Natural killer cell treated with Interleukin-12 subunit alpha and Interleukin-12 subunit beta and Interleukin-15 and Interleukin-18, amount 100 ng/mL, for 72 hours (primary cell): Measurements from ENCODE around the gene TMEM209. TPM values are rescaled to one million over a fixed set of nuclear protein-coding genes. Genes with fewer than 3 reads are reported as not detected.
A peak's percentile ranks its signal among the peaks of the same experiment; 100 is the strongest.

Experiments
- ATAC-seq, 2 donors: fragments of 150-1000 bp; cut with Tn5 transposase in 1 of 2; sonication (Bioruptor Pico), chemical (Tn5 transposase) in 1 of 2; 2 replicates each; pipeline ENCODE4 v1.10.0; 2021
- DNase-seq: peaks from one replicate; pipeline ENCODE4 v3.0.0; 2022; ENCODE audit warnings: low spot score
- H3K27ac Mint-ChIP-seq, 2 donors: 1 replicate in 1 of 2; 2 replicates in 1 of 2; pipeline ENCODE4 v1.8.0; 2022; ENCODE audit warnings: mixed read lengths in 2 of 2, mild to moderate bottlenecking in 1 of 2, moderate library complexity in 1 of 2
- H3K27me3 Mint-ChIP-seq, 2 donors: 1 replicate in 1 of 2; 2 replicates in 1 of 2; pipeline ENCODE4 v1.8.0; 2022; ENCODE audit warnings: mixed read lengths in 2 of 2
- H3K36me3 Mint-ChIP-seq: one replicate; pipeline ENCODE4 v1.8.0; 2022; ENCODE audit warnings: mixed read lengths
- H3K4me1 Mint-ChIP-seq, 2 donors: 1 replicate in 1 of 2; 2 replicates in 1 of 2; pipeline ENCODE4 v1.8.0; 2022; ENCODE audit warnings: low read depth in 2 of 2, mixed read lengths in 2 of 2, mild to moderate bottlenecking in 1 of 2
- H3K4me3 Mint-ChIP-seq: one replicate; pipeline ENCODE4 v1.8.0; 2022; ENCODE audit warnings: mixed read lengths
- H3K9me3 Mint-ChIP-seq: 2 replicates; pipeline ENCODE4 v1.8.0; 2022; ENCODE audit warnings: mixed read lengths
- total RNA-seq, 2 donors: library from RNA; stranded (reverse); gene quantifications; one replicate each; pipeline ENCODE4 v1.2.3, GENCODE V29; 2022

TMEM209 gene
- total RNA-seq, 2 donors from 2014 or later, result 39.4 to 43.9 TPM

GRCh38 chr7:130142654-130143333, 62.4 kb downstream of the TMEM209 start:
- Mint-ChIP-seq H3K27me3 (peaks cover 0 to 9% of the 10 kb centered on the region in 2 donors), H3K4me1 (peaks cover 6 to 21% of the 10 kb centered on the region in 2 donors), H3K27ac (no peak overlapping the region), H3K4me3 (no peak overlapping the region), H3K36me3 (peaks cover 6% of the 10 kb centered on the region), H3K9me3 (no peaks in the 10 kb centered on the region)
- no peak for ATAC-seq
- DNase-seq, result no peak

- Mint-ChIP-seq H3K9me3 (no peaks in the 10 kb centered on the region), H3K4me3 (no peak overlapping the region), H3K27me3 (peaks cover 0 to 9% of the 10 kb centered on the region in 2 donors), H3K27ac (no peak overlapping the region), H3K4me1 (peaks cover 6 to 21% of the 10 kb centered on the region in 2 donors), H3K36me3 (peaks cover 6% of the 10 kb centered on the region)
- DNase-seq (no peak), ATAC-seq (no peak)
These were observed 63.1 kb downstream of the TMEM209 start for GRCh38 chr7:130141884-130142653.

GRCh38 chr7:130141161-130141883, 63.9 kb downstream of the TMEM209 start:
- Mint-ChIP-seq H3K4me1 (peaks cover 6 to 24% of the 10 kb centered on the region in 2 donors), H3K27me3 (peaks cover 0 to 9% of the 10 kb centered on the region in 2 donors), H3K36me3 (peaks cover 6% of the 10 kb centered on the region), H3K9me3 (no peaks in the 10 kb centered on the region), H3K27ac (no peak overlapping the region), H3K4me3 (peak overlapping the region; percentile 39)
- no peak for DNase-seq
- ATAC-seq, result peak; percentile 35 to 48

- no peaks in the 10 kb centered on the region for H3K9me3 Mint-ChIP-seq
- ATAC-seq (no peak), DNase-seq (no peak)
- H3K4me3 Mint-ChIP-seq, result peak overlapping the region; percentile 39
- H3K36me3 Mint-ChIP-seq, result peaks cover 11% of the 10 kb centered on the region
- peaks cover 0 to 9% of the 10 kb centered on the region in 2 donors for H3K27me3 Mint-ChIP-seq
- no peak overlapping the region for H3K27ac Mint-ChIP-seq
- peaks cover 9 to 27% of the 10 kb centered on the region in 2 donors for H3K4me1 Mint-ChIP-seq
These were observed 64.5 kb downstream of the TMEM209 start for GRCh38 chr7:130140551-130141160.

GRCh38 chr7:130139193-130139960, 65.8 kb downstream of the TMEM209 start:
- ATAC-seq, result no peak
- Mint-ChIP-seq H3K9me3 (no peaks in the 10 kb centered on the region), H3K36me3 (peaks cover 12% of the 10 kb centered on the region), H3K27ac (no peak overlapping the region), H3K4me3 (no peak overlapping the region), H3K27me3 (peaks cover 0 to 9% of the 10 kb centered on the region in 2 donors), H3K4me1 (peaks cover 9 to 19% of the 10 kb centered on the region in 2 donors)
- no peak for DNase-seq

- DNase-seq, result no peak
- Mint-ChIP-seq H3K4me1 (peaks cover 9 to 16% of the 10 kb centered on the region in 2 donors), H3K4me3 (no peak overlapping the region)
These were observed 68.0 kb downstream of the TMEM209 start for GRCh38 chr7:130137207-130137606.

GRCh38 chr7:130136579-130137167, 68.5 kb downstream of the TMEM209 start:
- no peak for DNase-seq

More at GRCh38 chr7:130137207-130137606, 68.0 kb downstream of the TMEM209 start:
- H3K9me3 Mint-ChIP-seq, result no peaks in the 10 kb centered on the region
- no peak overlapping the region for H3K27ac Mint-ChIP-seq
- ATAC-seq, result no peak
- peaks cover 0 to 6% of the 10 kb centered on the region in 2 donors for H3K27me3 Mint-ChIP-seq
- H3K36me3 Mint-ChIP-seq, result peaks cover 12% of the 10 kb centered on the region

GRCh38 chr7:130135208-130136205, 69.7 kb downstream of the TMEM209 start:
- H3K4me3 Mint-ChIP-seq, result no peak overlapping the region
- peaks cover 24% of the 10 kb centered on the region for H3K36me3 Mint-ChIP-seq
- ATAC-seq (no peak), DNase-seq (no peak)
- no peaks in the 10 kb centered on the region for H3K27me3 Mint-ChIP-seq
- H3K4me1 Mint-ChIP-seq, result peaks cover 9 to 10% of the 10 kb centered on the region in 2 donors
- H3K27ac Mint-ChIP-seq, result peak overlapping the region in 1 of 2 donors; percentile 34
- H3K9me3 Mint-ChIP-seq, result no peaks in the 10 kb centered on the region

More at GRCh38 chr7:130136579-130137167, 68.5 kb downstream of the TMEM209 start:
- no peak for ATAC-seq
- Mint-ChIP-seq H3K27ac (peak overlapping the region in 1 of 2 donors; percentile 34), H3K36me3 (peaks cover 16% of the 10 kb centered on the region), H3K4me1 (peaks cover 9 to 15% of the 10 kb centered on the region in 2 donors), H3K4me3 (no peak overlapping the region), H3K27me3 (peaks cover 0 to 4% of the 10 kb centered on the region in 2 donors), H3K9me3 (no peaks in the 10 kb centered on the region)

GRCh38 chr7:130134726-130135125, 70.5 kb downstream of the TMEM209 start:
- no peak for ATAC-seq
- Mint-ChIP-seq H3K9me3 (no peaks in the 10 kb centered on the region), H3K36me3 (peaks cover 28% of the 10 kb centered on the region)

GRCh38 chr7:130134106-130134636, 71.0 kb downstream of the TMEM209 start:
- Mint-ChIP-seq H3K4me1 (peaks cover 9 to 10% of the 10 kb centered on the region in 2 donors), H3K9me3 (no peaks in the 10 kb centered on the region), H3K27me3 (no peaks in the 10 kb centered on the region), H3K36me3 (peaks cover 27% of the 10 kb centered on the region), H3K4me3 (no peak overlapping the region), H3K27ac (no peak overlapping the region)
- DNase-seq (no peak), ATAC-seq (no peak)

More at GRCh38 chr7:130134726-130135125, 70.5 kb downstream of the TMEM209 start:
- H3K4me3 Mint-ChIP-seq, result no peak overlapping the region
- peaks cover 9 to 10% of the 10 kb centered on the region in 2 donors for H3K4me1 Mint-ChIP-seq
- H3K27me3 Mint-ChIP-seq, result no peaks in the 10 kb centered on the region
- no peak overlapping the region for H3K27ac Mint-ChIP-seq
- DNase-seq, result no peak

- H3K9me3 Mint-ChIP-seq, result no peaks in the 10 kb centered on the region
- DNase-seq (no peak), ATAC-seq (no peak)
- no peaks in the 10 kb centered on the region for H3K27me3 Mint-ChIP-seq
- H3K4me3 Mint-ChIP-seq, result no peak overlapping the region
- H3K27ac Mint-ChIP-seq, result no peak overlapping the region
- peaks cover 9 to 10% of the 10 kb centered on the region in 2 donors for H3K4me1 Mint-ChIP-seq
- peaks cover 28% of the 10 kb centered on the region for H3K36me3 Mint-ChIP-seq
These were observed 72.0 kb downstream of the TMEM209 start for GRCh38 chr7:130133029-130133782.
